Neural progenitor cell (in vitro differentiated cells): ENCODE data around the gene NFATC4.

Source experiments
- CTCF ChIP-seq: fragments of 200-600 bp; sonication (generic); IDR thresholded peaks from 2 replicates; pipeline ENCODE4 v1.5.1; 2017; ENCODE audit warnings: antibody characterized with exemption, mild to moderate bottlenecking
- EZH2phosphoT487 ChIP-seq: fragments of 200-600 bp; sonication (generic); IDR thresholded peaks from 2 replicates; pipeline ENCODE4 v1.6.1; 2017; ENCODE audit warnings: antibody characterized with exemption

DNA sequence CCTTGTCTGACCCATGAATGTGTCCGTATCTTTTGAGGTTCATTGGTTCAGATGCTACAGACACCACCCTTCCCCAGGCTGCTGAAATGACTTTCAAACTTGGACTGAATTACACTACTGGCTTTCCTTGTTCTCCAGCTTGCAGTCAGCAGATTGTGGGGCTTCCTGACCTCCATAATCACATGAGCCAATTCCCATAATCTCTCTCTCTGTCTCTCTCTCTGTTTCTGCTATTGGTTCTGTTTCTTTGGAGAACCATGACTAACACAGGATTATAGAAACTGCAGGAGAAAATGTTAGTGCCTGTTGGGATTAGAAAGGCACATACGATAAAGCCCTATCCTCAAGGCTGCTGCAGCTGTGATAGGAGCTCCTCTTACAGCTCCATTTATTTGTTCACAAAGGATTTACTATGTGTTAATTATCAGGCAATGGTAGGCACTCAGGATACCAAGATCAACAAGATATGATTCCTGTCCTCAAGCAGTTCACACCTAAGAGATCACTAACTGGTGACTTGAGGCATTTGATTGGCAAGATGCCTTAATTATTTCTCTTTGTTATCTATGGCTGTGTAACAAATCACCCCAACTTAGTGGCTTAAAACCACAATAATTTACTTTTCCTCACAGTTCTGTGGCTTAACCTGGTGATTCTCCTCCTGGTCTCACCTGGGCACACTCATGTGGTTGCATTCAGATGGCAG lies 20.6 kb downstream of the NFATC4 start:
- TF ChIP-seq CTCF (no peak), EZH2phosphoT487 (no peak)
